Liver (tissue), 9 donors: ENCODE measurements around the gene CHERP. TPM values are rescaled to one million over a fixed set of nuclear protein-coding genes. Genes with fewer than 3 reads are reported as not detected.
"Not testable (repeated sequence)": the region's sequence is repeated elsewhere in the genome, so short reads cannot be mapped to it uniquely, and the experiment has no call there.

Experiments
- DNase-seq: peaks from one replicate; pipeline ENCODE4 v3.0.0-alpha.2; 2017; ENCODE audit warnings: low spot score
- H3K27ac ChIP-seq, 2 donors: one replicate each; pipeline ENCODE4 v1.7.0; 2013; ENCODE audit warnings: inconsistent platforms in 2 of 2, low read length in 2 of 2, control low read depth in 1 of 2, low read depth in 1 of 2, mild to moderate bottlenecking in 1 of 2
- H3K27me3 ChIP-seq, 4 donors: one replicate each; pipeline versions ENCODE4 v1.6.1 to v1.7.0; 2013; ENCODE audit warnings: low read length in 3 of 4, inconsistent platforms in 1 of 4, mild to moderate bottlenecking in 1 of 4, moderate library complexity in 1 of 4; ENCODE audit not compliant: control insufficient read depth in 4 of 4, insufficient read depth in 4 of 4
- H3K36me3 ChIP-seq, 4 donors: one replicate each; pipeline versions ENCODE4 v1.6.1 to v1.7.0; 2013; ENCODE audit warnings: low read length in 3 of 4, mild to moderate bottlenecking in 3 of 4, low read depth in 1 of 4, moderate library complexity in 1 of 4; ENCODE audit not compliant: control insufficient read depth in 4 of 4, insufficient read depth in 3 of 4
- H3K4me1 ChIP-seq, 4 donors: one replicate each; pipeline versions ENCODE4 v1.6.1 to v1.7.0; 2013; ENCODE audit warnings: low read length in 3 of 4, mild to moderate bottlenecking in 3 of 4, moderate library complexity in 1 of 4; ENCODE audit not compliant: control insufficient read depth in 4 of 4, insufficient read depth in 4 of 4
- H3K4me3 ChIP-seq, 3 donors: one replicate each; pipeline versions ENCODE4 v1.6.1 to v1.7.0; 2013; ENCODE audit warnings: low read length in 3 of 3, control low read depth in 1 of 3, low read depth in 1 of 3, mild to moderate bottlenecking in 1 of 3
- H3K9ac ChIP-seq, 2 donors: one replicate each; pipeline ENCODE4 v1.7.0; 2013; ENCODE audit warnings: low read length in 2 of 2, mild to moderate bottlenecking in 2 of 2, moderate library complexity in 2 of 2, control low read depth in 1 of 2, low read depth in 1 of 2
- H3K9me3 ChIP-seq, 4 donors: one replicate each; pipeline versions ENCODE4 v1.6.1 to v1.7.0; 2013; ENCODE audit warnings: low read length in 3 of 4; ENCODE audit not compliant: control insufficient read depth in 4 of 4
- FOXA1 ChIP-seq: IDR thresholded peaks from 2 replicates; pipeline ENCODE4 v1.6.1; 2016; ENCODE audit warnings: antibody characterized with exemption
- HNF4A ChIP-seq, 2 donors: conservative IDR thresholded peaks; 2 replicates each; pipeline ENCODE4 v1.6.1; 2016; ENCODE audit warnings: antibody characterized with exemption in 2 of 2, mild to moderate bottlenecking in 2 of 2
- JUND ChIP-seq, 2 donors: IDR thresholded peaks; 2 replicates each; pipeline ENCODE4 v1.6.1; 2016; ENCODE audit warnings: antibody characterized with exemption in 2 of 2
- MAX ChIP-seq: IDR thresholded peaks from 2 replicates; pipeline ENCODE4 v1.6.1; 2016; ENCODE audit warnings: antibody characterized with exemption
- RXRA ChIP-seq, 2 donors: IDR thresholded peaks; 2 replicates each; pipeline ENCODE4 v1.6.1; 2017 to 2018; ENCODE audit warnings: antibody characterized with exemption in 2 of 2, mild to moderate bottlenecking in 1 of 2
- TAF1 ChIP-seq: conservative IDR thresholded peaks from 2 replicates; pipeline ENCODE4 v1.6.1; 2016; ENCODE audit warnings: antibody characterized with exemption, mild to moderate bottlenecking
- YY1 ChIP-seq: IDR thresholded peaks from 2 replicates; pipeline ENCODE4 v1.6.1; 2016; ENCODE audit warnings: antibody characterized with exemption, mild to moderate bottlenecking
- ZBTB33 ChIP-seq: IDR thresholded peaks from 2 replicates; pipeline ENCODE4 v1.6.1; 2016; ENCODE audit warnings: antibody characterized with exemption
- WGBS: extraction: QIAGEN DNeasy Blood & Tissue Kit; methylation state at CpG from one replicate; pipeline ENCODE4 v1.1.7; 2013; 5-methylcytosine and 5-hydroxymethylcytosine counted together
- polyA plus RNA-seq, 2 donors: library from polyadenylated mRNA; stranded (reverse) in 1 of 2; unstranded in 1 of 2; fragments of 200-250 nt in 1 of 2; fragments of >200 nt in 1 of 2; fragmentation: Nextera tagmentation in 1 of 2; extraction: Ambion mirVana in 1 of 2; gene quantifications; one replicate each; pipeline versions ENCODE4 v1.2.1 to v1.2.3, GENCODE V29; 2013 to 2015
- total RNA-seq, 2 donors: library from RNA; depleted of rRNA; stranded (reverse); fragments of >200 nt; gene quantifications; one replicate each; pipeline ENCODE4 v1.2.3, GENCODE V29; 2014
- TF ChIP-seq, protein P1 (sequence below): IDR thresholded peaks from 2 replicates; pipeline ENCODE4 v1.6.1; 2016; ENCODE audit warnings: antibody characterized with exemption, mild to moderate bottlenecking
- donor health status: healthy.
- donor health status: healthy.
- donor health status: healthy.
- donor health status: healthy.
- donor health status: healthy.

CHERP gene
- total and polyA plus RNA-seq, 4 donors = 8.5 to 14.0 (median 9.0) TPM

DNA sequence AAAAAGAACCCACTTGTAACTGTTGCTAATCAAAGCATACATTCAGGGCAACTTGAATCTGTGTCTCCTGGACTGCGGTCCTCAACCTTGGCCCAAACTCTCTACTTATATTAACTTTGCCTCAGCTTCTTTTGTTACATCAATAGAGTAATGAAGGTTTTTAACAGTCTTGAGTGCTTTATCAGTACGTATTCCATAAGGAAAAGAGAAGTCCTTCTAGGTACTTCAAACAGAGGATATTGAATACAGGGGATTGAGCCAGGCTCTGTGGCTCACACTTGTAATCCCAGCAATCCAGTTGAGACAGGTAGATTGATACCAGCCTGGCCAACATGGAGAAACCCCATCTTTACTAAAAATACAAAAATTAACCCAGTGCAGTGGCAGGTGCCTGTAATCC lies 69.2 kb downstream of the CHERP start:
- Histone ChIP-seq H3K9me3 (peaks cover 0 to 3% (median 0%) of the 10 kb centered on the region in 4 donors), H3K9ac (no peak overlapping the region), H3K27ac (no peak overlapping the region), H3K27me3 (no peaks in the 10 kb centered on the region), H3K4me3 (no peak overlapping the region), H3K4me1 (peaks cover 0 to 20% (median 18%) of the 10 kb centered on the region in 4 donors), H3K36me3 (no peaks in the 10 kb centered on the region)
- WGBS = 98% methylated on average over 2 of the region's 2 CpGs
- TF ChIP-seq TAF1 (no peak), ZBTB33 (no peak), MAX (no peak), JUND (IDR thresholded peaks at IDR 0.05) (no peak), HNF4A (conservative IDR thresholded peaks at IDR 0.05) (no peak), RXRA (IDR thresholded peaks at IDR 0.05) (no peak)
- DNase-seq = no peak

DNA sequence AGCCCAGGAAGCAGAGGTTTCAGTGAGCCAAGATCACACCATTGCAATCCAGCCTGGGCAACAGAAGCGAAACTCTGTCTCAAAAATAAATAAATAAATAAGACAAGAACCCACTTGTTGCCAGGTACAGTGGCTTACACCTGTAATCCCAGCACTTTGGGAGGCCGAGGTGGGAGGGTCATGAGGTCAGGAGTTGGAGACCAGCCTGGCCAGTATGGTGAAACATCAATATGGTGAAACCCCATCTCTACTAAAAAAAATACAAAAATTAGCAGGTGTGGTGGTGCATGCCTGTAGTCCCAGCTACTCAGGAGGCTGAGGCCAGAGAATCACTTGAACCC lies 69.7 kb downstream of the CHERP start:
- H3K9me3 ChIP-seq, DNase-seq, H3K27me3 ChIP-seq, H3K36me3 ChIP-seq: not testable (repeated sequence)
- Histone ChIP-seq H3K4me3 (peak overlapping the region in 2 of 3 donors; percentile 93 to 98), H3K27ac (peak overlapping the region; percentile 30 to 94), H3K4me1 (peaks cover 0 to 21% (median 19%) of the 10 kb centered on the region in 4 donors), H3K9ac (peak overlapping the region in 1 of 2 donors; percentile 68)
- 31% methylated on average over 2 of the region's 2 CpGs for WGBS

GRCh38 chr19:16470911-16471811 lies 71.1 kb downstream of the CHERP start:
- TF ChIP-seq FOXA1 = no peak
- peak; percentile 43 for TF ChIP-seq YY1
- TF ChIP-seq, protein P1, sequence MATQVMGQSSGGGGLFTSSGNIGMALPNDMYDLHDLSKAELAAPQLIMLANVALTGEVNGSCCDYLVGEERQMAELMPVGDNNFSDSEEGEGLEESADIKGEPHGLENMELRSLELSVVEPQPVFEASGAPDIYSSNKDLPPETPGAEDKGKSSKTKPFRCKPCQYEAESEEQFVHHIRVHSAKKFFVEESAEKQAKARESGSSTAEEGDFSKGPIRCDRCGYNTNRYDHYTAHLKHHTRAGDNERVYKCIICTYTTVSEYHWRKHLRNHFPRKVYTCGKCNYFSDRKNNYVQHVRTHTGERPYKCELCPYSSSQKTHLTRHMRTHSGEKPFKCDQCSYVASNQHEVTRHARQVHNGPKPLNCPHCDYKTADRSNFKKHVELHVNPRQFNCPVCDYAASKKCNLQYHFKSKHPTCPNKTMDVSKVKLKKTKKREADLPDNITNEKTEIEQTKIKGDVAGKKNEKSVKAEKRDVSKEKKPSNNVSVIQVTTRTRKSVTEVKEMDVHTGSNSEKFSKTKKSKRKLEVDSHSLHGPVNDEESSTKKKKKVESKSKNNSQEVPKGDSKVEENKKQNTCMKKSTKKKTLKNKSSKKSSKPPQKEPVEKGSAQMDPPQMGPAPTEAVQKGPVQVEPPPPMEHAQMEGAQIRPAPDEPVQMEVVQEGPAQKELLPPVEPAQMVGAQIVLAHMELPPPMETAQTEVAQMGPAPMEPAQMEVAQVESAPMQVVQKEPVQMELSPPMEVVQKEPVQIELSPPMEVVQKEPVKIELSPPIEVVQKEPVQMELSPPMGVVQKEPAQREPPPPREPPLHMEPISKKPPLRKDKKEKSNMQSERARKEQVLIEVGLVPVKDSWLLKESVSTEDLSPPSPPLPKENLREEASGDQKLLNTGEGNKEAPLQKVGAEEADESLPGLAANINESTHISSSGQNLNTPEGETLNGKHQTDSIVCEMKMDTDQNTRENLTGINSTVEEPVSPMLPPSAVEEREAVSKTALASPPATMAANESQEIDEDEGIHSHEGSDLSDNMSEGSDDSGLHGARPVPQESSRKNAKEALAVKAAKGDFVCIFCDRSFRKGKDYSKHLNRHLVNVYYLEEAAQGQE = peak; percentile 24
- TF ChIP-seq MAX = peak; percentile 59
- Histone ChIP-seq H3K9me3 (peaks cover 0 to 3% (median 0%) of the 10 kb centered on the region in 4 donors), H3K36me3 (no peaks in the 10 kb centered on the region), H3K4me3 (peak overlapping the region; percentile 69 to 98 (median 76)), H3K27me3 (no peaks in the 10 kb centered on the region), H3K4me1 (peaks cover 0 to 22% (median 19%) of the 10 kb centered on the region in 4 donors), H3K9ac (peak overlapping the region; percentile 12 to 54), H3K27ac (peak overlapping the region; percentile 64 to 78)
- DNase-seq = no peak
- WGBS = under 1% methylated on average over 67 of the region's 67 CpGs
